HG03108 (cell line): ENCODE data around the gene STIP1.

Experiments
- ATAC-seq: cut with Tn5 transposase; IDR thresholded peaks from one replicate; pipeline ENCODE4 v1.9.1; 2021; ENCODE audit warnings: moderate library complexity; ENCODE audit not compliant: unreplicated experiment

STIP1 gene

DNA sequence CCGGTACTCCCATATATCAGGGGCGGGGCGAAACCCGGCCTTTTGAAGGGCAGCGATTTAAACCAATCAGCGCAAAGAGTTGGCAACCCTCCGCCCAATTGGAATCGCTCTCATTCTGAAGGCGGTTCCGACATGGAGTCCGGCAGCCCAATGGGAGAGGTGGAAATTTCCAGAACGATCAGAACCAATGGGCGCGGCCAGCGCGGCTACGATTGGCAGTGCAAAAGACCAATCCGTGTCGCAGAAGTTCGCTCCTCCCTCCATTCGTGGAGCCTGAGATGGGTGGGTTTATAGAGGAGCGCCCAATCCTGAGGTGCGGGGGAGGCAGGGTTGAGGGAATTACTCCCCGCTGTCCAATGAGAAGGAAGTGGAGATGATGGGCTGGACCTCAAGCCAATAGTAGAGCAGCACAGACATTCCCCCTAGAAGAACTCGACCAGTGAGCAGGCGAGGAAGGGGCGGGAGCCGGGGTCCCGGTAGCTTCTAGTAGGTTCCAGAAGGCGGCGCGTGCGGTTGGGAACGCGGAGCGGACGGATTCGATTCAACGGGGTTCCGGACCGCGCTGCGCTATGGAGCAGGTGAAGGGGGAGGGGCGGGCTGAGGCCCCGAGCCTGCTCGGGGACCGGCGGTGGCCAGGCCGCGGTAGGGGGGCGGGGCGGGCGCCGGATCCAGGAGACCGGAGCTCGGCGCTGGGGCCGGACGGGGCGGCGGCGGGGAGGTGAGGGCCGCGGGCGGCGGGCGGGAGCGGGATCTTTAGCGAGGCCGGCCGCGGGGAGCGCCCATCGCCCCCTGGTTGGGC, at the start of gene STIP1:
Gene STIP1 (plus strand): TSS at position 479 of the 799 bp plus-strand sequence. CDS start 91 bp downstream, at position 570.
- peak; percentile 78 for ATAC-seq

DNA sequence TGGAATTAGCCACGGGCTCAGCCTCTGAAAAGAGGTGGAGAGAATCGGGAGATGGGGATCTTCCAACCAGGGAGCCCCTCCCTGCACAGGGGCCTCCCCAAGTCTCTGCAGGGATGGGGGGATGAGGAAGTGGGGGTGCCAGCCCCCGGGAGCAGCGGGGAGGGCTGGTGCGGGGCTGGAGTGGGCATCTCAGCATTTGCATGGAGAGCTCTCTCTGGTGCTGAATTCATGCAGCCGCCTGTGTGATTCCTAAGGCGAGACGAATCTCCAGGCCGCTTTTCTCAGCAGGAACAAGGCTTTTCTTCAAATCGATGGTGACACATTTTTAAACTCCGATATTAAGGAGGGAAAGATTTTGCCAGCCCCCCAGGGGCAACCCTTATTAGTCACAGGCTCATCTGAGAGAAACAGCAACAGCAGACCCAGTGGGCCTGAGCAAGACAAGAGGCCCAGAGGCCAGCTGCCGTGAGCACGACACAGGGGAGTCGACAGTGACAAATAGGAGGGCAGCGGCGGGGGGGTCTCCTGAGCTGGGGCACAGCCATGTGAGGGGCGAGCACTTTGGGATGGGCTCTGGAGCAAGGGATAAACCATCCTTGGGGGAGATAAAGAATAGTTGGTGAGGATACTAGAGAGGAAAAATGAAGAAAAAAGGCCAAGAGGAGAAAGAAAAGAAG, 49.1 kb upstream of the STIP1 start:
- no peak for ATAC-seq

DNA sequence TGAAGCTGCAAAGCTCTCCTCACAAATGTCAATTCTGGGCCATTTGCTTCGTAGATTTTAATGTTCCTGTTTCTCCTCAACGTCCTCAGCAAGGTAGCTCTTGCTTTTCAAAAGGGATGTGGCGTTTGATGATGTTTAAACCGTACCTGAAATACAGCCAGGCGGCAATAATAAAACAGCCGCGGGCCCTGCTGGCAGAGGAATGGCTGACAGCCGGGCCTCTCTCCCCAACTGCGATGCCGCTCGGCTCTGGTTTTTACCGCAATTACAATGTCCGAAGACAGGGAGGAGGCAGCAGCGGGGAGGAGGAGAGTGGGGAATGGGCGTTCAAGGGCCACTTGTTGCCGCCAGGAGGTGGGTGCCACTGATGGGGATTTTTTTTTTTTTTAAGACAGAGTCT, 47.6 kb upstream of the STIP1 start:
- ATAC-seq = no peak

DNA sequence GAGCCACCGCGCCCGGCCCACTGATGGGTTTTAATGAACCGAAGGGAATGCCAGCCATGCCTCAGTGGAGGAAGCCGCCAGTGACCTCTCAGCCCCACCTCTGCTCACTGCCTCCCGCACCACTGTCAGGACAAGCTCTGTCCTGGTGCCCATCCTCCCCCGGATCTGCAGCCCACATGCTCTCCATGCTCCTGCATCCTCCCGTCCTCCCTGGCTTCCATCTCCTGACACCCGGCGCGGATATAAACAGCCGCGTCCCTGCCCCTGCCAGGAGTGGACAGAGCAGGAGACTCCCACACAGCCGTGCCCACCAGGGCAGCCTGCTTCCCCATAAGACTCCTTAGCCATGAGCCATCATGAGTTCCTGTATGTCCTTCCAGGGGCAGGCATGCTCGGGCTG, 46.9 kb upstream of the STIP1 start:
- no peak for ATAC-seq

DNA sequence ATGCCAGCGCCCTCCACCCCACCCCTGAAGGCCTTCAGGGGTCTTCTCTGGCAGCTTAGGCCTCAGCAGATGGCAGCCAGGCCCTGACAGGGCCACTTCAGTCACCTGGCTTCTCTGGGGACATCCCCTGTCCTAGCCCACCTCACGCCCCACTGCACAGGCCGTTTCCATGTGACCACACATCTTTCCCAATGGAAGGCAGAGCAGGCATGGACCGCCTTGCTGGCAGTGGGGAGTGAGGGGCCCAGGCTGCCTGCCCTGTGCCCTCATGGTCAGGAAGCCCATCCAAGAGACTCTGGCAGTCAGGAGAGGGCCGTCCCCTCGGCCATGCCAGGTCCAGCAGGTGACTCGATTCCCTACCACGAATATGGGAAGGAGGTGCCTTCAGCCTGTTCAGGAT, 45.9 kb upstream of the STIP1 start:
- no peak for ATAC-seq

DNA sequence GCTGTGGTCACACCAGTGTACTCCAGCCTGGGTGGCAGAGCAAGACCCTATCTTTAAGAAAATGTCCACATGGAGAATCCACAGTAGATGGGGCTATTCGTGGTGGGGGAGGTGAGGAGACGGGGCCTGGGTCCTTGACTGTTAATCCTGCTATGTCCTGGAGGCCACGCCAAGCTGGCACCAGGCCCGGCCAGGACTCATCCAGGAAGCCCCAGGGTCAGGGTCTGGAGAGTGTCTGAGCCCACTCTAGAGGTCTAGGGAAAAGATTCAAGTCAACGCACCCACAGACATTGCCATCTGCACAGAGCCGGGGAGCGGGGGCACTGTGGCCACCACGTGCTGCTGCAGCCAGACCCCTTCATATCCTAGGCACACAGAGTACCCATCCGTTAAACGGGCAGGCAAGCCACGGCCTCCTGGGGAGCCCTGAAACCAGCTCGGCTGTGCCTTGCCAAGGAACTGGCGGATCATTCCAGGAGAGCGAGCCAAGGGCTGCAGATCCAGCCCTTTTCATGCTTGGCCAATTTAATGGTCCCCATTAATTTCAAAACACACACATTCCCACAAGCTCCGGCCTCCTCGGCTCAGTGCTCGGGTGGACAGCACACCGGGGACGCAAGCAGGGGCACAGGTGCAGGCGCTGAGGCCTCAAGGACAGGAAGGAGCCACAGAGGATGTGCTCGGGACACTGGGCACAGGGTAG, 44.7 kb upstream of the STIP1 start:
- ATAC-seq = no peak

DNA sequence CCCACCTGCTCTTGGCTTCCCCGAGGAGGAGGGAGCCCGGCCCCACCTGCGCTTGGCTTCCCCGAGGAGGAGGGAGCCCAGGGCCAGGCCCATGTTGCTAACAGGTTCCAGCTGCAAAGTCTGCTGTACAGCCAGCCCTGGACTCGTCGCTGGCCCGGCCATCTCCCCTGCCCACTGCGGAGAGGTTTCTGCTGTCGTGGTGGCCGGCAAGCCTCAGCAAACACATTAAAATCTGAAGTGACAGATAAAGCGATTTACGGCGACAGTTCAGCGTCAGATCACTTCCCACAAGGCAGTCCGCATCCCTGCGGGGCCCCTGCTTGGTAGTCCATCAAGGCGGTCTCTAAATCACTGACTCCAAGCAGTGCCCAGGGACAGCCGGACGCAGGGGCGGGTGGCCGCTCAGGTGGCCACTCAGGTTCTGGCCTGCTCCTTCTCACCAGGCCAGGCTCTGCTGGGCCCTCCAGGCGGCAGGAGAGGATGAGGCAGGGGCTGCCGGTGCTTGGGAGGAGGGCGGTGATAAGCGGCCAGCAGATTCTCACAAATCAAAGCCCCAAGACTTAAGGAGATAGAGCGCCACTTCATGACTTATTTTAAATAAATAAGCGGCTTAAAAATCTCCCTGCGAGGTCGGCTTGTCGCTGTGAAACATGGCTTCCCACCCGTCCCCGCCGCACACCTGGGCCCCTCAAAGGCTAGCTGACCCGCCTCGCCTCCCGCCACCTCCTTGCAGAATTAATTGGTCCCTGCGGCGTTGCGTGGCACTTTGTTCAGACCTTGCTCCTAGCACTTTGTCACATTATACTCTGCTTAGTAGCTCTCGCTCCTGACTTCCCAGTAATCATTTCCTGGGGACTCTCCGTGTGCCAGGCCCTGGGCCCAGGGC, 41.1 kb upstream of the STIP1 start:
- no peak for ATAC-seq

DNA sequence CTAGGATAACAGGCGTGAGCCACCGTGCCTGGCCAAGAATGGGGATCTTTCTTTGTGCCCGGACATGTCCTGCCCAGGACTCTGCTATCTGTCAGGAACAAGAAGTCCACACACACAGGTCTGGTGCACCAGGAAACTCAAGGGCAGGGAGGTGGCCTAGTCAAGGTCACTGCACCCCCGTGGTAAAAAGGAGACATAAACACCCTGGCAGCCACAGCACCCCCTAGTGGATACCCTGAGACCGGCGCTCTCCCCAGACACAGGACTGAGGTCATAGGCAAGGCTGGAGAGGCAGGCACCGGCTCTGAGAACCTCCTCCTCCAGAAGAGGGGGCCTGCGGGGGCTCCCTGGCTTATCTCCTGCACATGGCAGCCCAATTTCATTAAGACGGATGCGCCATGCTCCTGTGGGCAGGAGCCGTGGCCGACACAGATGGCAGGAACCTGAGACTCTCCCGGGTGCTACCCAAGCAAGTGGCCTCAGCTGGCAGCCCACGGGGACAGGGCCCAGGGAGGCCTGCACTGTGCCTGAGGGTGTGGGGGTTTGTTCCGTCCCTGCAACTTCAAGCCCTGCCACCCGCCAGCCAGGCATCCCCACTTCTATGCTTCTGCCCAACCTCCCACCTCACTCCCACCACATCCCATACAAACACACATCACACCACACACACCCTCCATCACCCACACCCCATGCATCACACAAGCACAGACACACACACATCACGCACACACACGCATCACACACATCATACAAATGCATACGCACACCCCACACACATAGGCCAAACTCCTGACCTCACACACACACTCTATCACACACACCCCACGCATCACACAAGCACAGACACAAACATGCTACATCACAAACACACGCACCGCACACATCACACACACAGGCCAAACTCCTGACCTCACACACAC, 39.7 kb upstream of the STIP1 start:
- no peak for ATAC-seq

DNA sequence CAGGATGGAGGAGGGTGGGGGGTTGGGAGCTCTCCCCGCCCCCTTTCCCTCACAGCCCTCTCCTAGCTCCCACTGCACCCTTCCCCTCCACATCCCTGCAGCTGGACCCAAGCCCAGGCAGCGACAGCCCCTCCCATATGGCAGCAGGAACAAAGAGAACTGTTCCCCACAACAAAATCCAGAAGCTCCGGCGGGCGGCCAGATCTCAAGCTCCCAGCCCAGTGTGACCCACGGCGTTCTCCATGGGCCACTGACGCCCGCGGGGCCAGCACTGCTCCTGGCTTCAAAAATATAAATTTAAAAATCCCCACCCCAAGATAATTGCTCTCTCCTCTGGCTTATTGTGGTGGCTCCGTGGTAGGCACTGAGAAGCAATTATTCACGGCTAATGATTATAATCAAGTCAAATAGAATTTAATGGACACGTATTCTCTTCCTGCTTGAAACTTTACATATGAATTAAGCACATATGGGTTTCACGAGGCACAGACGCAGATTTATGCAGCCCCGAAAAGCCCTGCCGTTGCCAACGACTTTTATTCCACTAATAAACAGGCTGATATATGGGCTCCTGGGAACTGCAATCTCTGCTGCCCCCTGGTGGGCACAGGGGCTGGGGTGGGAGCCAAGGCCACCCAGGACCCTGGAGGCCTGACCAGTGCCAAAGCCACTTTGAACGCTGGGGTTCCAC, 37.6 kb upstream of the STIP1 start:
- no peak for ATAC-seq

DNA sequence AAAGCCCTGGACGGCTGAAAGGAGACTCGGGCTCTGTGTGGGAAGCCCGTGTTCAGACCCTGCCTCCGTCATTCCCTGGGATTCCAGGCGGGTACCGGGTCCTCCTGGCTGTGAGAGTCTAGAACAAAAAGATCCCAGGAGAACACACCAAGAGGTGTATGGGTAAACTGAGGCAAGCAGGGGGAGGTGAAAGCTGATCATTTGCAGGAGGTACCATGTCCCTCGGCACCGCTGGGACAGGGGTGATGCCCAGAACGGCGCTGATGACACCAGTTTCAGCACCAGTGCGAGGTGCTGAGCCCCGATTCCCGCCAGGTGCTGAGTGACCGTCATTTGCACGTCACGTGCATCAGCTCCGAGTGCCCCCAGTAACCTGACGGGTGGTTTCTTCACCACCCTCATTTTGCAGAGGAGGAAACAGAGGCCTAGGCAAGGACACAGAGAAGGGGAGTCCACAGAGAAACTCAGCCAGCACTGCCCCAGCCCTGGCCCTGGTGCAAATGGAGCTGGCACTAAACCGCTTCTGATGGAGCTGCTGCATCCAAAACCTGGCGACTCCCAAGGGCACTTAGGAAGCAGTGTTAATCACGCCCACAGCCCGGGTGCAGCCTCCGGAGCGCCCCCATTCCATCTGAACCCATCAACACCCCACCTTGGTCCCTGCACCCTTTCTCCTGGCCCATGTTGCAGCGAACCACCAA, 36.9 kb upstream of the STIP1 start:
- ATAC-seq = no peak

DNA sequence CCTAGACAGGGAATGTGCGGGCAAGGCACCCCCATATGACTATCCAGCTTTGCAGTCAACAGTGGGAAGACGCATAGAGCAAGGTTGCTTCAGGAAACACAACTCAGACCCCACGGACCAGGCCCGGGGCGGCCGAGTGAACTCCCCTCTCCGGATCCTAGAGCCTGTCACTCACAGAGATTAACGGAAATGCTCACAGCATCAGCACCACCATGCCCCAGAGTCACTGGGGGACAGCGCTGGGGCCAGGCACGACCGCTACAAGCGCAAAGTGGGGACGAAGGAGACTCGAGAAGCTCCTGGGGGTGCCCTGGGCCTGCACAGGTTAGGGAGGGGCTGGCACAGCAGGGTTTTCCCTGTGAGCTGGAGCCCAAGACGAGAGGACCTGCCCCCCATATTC, 35.9 kb upstream of the STIP1 start:
- ATAC-seq = no peak

DNA sequence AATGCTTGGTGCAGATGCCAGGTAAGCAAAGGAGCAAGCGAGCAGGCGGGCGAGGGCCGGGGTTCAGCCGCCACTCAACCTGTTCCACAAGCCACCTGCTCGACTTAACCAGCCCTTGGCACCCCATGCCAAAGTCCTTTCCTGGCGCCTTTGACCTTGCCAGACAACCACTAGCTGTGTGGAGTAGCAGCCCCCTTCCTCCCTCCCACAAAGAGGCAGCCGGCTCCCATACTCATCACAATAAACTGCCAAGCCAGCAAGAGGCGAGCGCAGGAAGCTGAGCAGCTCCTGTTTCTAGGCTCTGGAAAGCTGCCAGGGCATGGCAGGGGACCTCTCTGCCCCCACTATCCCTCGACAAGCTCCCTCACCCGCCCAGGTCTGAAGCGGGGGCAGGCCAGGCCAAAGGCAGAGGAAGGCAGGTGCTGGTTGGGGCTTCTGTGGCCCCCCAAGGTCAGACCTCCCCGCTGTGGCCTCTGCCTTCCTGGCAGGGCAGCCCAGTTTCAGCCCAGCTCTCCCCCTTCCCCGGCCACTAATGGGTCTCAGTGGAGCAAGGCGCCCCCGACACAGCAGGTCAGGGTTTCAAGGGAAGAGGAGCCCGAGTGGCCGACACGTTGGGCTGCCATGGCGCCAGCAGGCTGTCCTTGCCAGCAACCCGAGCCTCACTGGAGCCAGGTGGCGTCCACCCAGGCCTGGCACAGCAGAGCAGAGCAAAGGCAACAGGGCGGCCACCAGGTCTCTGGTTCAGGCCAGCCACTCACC, 35.3 kb upstream of the STIP1 start:
- ATAC-seq = no peak

DNA sequence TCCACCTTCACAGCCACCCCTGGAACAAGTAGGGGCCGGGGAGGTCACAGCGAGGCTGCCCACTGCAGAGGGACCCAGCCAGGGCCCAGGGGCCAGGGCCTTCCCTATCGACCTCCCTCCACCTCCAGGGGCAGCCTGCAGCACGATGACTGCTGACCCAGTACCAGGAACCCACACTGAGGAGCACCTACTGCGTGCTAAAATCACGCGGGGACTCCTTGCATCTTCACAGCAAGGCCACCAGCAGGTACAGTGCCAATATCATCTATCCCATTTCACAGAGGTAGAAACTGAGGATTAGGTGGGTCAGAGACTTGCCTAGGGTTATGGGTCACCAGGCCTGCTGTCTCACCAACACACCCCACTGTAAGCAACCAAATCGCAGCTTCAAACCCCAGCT, 34.6 kb upstream of the STIP1 start:
- no peak for ATAC-seq

DNA sequence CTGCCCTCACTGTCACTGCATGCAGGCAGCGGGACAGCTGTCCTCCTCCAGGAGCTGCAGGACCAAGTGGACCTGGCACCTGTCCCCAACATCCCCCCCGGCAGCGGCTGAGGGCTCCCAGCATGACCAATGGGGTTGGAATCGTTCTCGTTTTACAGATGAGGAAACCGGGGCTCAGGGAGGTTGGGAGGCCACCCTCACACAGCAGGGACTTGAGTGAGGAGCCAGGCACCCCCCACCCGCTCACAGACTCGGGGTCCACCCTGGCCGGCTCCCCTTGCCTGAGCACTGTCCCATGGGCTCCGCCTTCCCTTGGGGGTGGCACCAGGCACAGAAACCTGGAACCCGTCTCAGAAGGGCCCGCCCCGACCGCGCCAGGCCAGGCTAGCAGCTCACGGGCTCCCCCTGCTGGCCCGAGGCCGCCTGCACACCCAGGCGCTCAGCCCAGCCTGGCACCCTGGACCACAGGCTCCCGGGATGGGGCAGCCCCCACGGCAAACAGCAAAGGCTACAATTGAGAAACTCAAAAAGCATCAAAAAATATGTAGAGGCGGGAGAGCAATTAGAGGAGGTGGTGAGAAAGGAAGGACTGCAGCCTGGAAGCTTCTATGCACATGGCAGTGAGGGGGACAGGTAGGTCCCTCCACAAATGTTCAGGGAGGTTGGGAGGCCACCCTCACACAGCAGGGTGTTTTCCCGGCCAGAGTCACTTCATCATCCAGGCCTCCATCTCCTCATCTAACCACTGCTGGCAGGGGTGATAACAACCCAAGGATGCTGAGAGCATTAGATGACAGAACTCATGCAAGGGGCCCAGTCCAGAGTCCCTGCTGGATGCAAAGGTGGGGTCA, 32.9 kb upstream of the STIP1 start:
- no peak for ATAC-seq

DNA sequence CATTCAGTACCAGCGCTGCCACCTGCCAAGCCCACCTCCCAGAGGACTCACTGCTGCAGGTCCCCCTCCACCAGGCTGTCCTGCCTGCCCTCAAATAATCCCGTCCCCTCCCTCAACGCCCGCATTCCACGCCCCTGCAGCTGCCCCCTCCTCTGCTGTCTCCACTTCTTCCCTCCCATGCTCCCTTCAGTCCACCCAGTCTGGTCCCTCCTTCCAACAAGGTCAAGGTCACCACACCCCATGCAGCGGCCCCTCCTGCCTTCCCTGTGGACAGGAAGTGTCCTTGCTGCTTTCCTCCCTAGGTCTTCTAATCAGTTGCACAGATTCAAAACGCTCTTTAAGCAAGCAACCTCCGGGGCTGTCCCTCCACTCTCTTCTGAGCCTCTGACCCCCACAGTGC, 32.2 kb upstream of the STIP1 start:
- no peak for ATAC-seq

DNA sequence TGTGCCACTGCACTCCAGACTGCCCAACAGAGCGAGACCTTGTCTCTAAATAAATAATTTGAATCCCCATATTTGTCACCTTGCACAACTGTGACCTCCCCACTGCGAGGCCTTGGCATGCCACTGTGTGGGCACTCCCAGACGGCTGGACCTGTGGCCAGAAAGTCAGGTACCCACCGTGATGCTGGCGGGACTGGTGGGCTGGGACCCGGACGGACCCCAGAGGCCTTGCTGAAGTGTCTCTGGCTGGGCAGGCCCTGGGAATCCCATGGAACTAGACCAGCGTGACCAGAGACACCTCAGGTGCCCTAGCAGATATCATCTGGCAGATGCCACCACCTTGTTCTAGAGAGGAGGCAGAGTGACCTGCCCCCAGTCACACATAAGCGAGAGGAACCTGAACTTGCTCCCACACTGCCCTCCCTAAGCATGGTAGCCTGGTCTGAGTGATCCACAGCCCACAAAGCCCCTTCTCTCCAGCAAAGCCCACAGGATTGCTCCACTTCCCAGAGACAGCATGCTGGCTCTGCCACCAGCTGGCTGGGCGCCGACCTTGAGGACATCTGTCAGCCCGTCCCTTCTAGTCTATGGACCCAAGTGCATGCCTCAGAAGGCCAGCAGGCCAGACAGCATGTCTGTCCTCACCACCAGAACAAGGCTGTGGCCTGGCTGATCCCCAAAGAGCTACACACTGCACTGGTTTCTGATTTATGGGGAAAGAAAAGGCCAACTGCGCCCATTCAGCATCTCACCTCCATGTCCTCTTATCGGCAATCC, 29.5 kb upstream of the STIP1 start:
- ATAC-seq = no peak
